Endodermal cell (in vitro differentiated cells): ENCODE measurements around the gene DISP3. TPM values are rescaled to one million over a fixed set of nuclear protein-coding genes. Genes with fewer than 3 reads are reported as not detected.

Experiments used
- DNase-seq: peaks from one replicate; pipeline ENCODE4 v3.0.0-alpha.2; 2017
- H3K27ac ChIP-seq: 2 replicates; pipeline ENCODE4 v1.5.1; 2013; ENCODE audit warnings: mild to moderate bottlenecking, low read depth, low read length, moderate library complexity
- H3K27me3 ChIP-seq: 2 replicates; pipeline ENCODE4 v1.6.1; 2013; ENCODE audit warnings: mild to moderate bottlenecking, low read length, moderate library complexity; ENCODE audit not compliant: insufficient read depth, control insufficient read depth, poor library complexity, severe bottlenecking
- H3K36me3 ChIP-seq: 2 replicates; pipeline ENCODE4 v1.7.0; 2013; ENCODE audit warnings: mild to moderate bottlenecking, low read length, moderate library complexity; ENCODE audit not compliant: control insufficient read depth, insufficient read depth
- H3K4me1 ChIP-seq: one replicate; pipeline ENCODE4 v1.7.0; 2013; ENCODE audit warnings: low read length; ENCODE audit not compliant: control insufficient read depth, insufficient read depth
- H3K4me3 ChIP-seq: 2 replicates; pipeline ENCODE4 v1.5.1; 2013; ENCODE audit warnings: mild to moderate bottlenecking, low read length, moderate library complexity
- H3K9ac ChIP-seq: 2 replicates; pipeline ENCODE4 v1.6.1; 2013; ENCODE audit warnings: mild to moderate bottlenecking, low read length, moderate library complexity; ENCODE audit not compliant: poor library complexity, severe bottlenecking; ENCODE audit errors: extremely low read depth
- H3K9me3 ChIP-seq: 2 replicates; pipeline ENCODE4 v1.6.1; 2013; ENCODE audit warnings: mild to moderate bottlenecking, low read length, moderate library complexity; ENCODE audit not compliant: control insufficient read depth
- H3K27ac Mint-ChIP-seq: 2 replicates; pipeline ENCODE4 v1.8.0; 2020; ENCODE audit warnings: mixed read lengths
- H3K27me3 Mint-ChIP-seq: 2 replicates; pipeline ENCODE4 v1.8.0; 2021; ENCODE audit warnings: mild to moderate bottlenecking, mixed read lengths; ENCODE audit not compliant: insufficient read depth
- H3K36me3 Mint-ChIP-seq: 2 replicates; pipeline ENCODE4 v1.8.0; 2020; ENCODE audit warnings: low read depth, mixed read lengths
- H3K4me1 Mint-ChIP-seq: 2 replicates; pipeline ENCODE4 v1.8.0; 2020; ENCODE audit warnings: mixed read lengths
- H3K4me3 Mint-ChIP-seq: 2 replicates; pipeline ENCODE4 v1.8.0; 2020; ENCODE audit warnings: mild to moderate bottlenecking, moderate library complexity, mixed read lengths
- H3K9me3 Mint-ChIP-seq: 2 replicates; pipeline ENCODE4 v1.8.0; 2020; ENCODE audit warnings: mild to moderate bottlenecking, mixed read lengths
- CTCF ChIP-seq: fragments of 200-600 bp; sonication (generic); conservative IDR thresholded peaks from 2 replicates; pipeline ENCODE4 v1.5.0; 2021; ENCODE audit warnings: antibody characterized with exemption, mild to moderate bottlenecking
- WGBS, 2 experiments: methylation state at CpG; one replicate each; pipeline versions ENCODE4 v1.1.5 to v1.1.7; 2013; ENCODE audit warnings: missing lambda C conversion rate in 2 of 2, mixed read lengths in 1 of 2; ENCODE audit not compliant: insufficient coverage in 1 of 2, insufficient read length in 1 of 2; 5-methylcytosine and 5-hydroxymethylcytosine counted together
- total RNA-seq, 2 donors: library from RNA; stranded (reverse); fragmentation: NEBNext Ultra II Directional in 1 of 2; extraction: Animal tissue kit (Norgen Biotek cat#: 25700) in 1 of 2; gene quantifications; 2 replicates in 1 of 2; 3 replicates in 1 of 2; pipeline ENCODE4 v1.2.1, GENCODE V29; 2021

Gene DISP3
- total RNA-seq, 2 donors from 2014 or later, result 9.6 to 11.6 TPM

- Mint-ChIP-seq H3K4me1 (peaks cover 4% of the 10 kb centered on the region), H3K36me3 (peaks cover 9% of the 10 kb centered on the region), H3K27me3 (no peaks in the 10 kb centered on the region), H3K9me3 (no peaks in the 10 kb centered on the region), H3K4me3 (no peak overlapping the region), H3K27ac (no peak overlapping the region)
- TF ChIP-seq CTCF, result no peak
- H3K4me1 ChIP-seq, result no peaks in the 10 kb centered on the region
- H3K27ac ChIP-seq, result no peak overlapping the region
- no peaks in the 10 kb centered on the region for H3K36me3 ChIP-seq
- H3K27me3 ChIP-seq, result no peaks in the 10 kb centered on the region
- H3K4me3 ChIP-seq, result no peak overlapping the region
- no peak overlapping the region for H3K9ac ChIP-seq
- WGBS, 2 experiments, result 80 to 85% methylated on average over 4 to 9 of the region's 9 CpGs
- DNase-seq, result peak; percentile 31
- no peaks in the 10 kb centered on the region for H3K9me3 ChIP-seq
Measured at GRCh38 chr1:11523746-11524464, 45.0 kb downstream of the DISP3 start.

- Mint-ChIP-seq H3K4me3 (no peak overlapping the region), H3K36me3 (peaks cover 9% of the 10 kb centered on the region), H3K9me3 (no peaks in the 10 kb centered on the region), H3K27ac (no peak overlapping the region), H3K4me1 (peaks cover 4% of the 10 kb centered on the region), H3K27me3 (no peaks in the 10 kb centered on the region)
- no peak overlapping the region for H3K4me3 ChIP-seq
- no peak for DNase-seq
- no peaks in the 10 kb centered on the region for H3K9me3 ChIP-seq
- no peak overlapping the region for H3K9ac ChIP-seq
- H3K27ac ChIP-seq, result no peak overlapping the region
- no peak for TF ChIP-seq CTCF
- no peaks in the 10 kb centered on the region for H3K27me3 ChIP-seq
- H3K4me1 ChIP-seq, result no peaks in the 10 kb centered on the region
- no peaks in the 10 kb centered on the region for H3K36me3 ChIP-seq
- WGBS, 2 experiments, result 82 to 96% methylated on average over 4 to 6 of the region's 6 CpGs
Measured at GRCh38 chr1:11524465-11525150, 45.7 kb downstream of the DISP3 start.

- Mint-ChIP-seq H3K36me3 (peaks cover 9% of the 10 kb centered on the region), H3K4me3 (no peak overlapping the region), H3K27me3 (no peaks in the 10 kb centered on the region), H3K9me3 (no peaks in the 10 kb centered on the region), H3K4me1 (peaks cover 4% of the 10 kb centered on the region), H3K27ac (no peak overlapping the region)
- peak; percentile 18 for DNase-seq
- Histone ChIP-seq H3K27ac (no peak overlapping the region), H3K4me3 (no peak overlapping the region), H3K27me3 (no peaks in the 10 kb centered on the region), H3K9me3 (no peaks in the 10 kb centered on the region), H3K36me3 (no peaks in the 10 kb centered on the region), H3K4me1 (no peaks in the 10 kb centered on the region), H3K9ac (no peak overlapping the region)
- TF ChIP-seq CTCF, result no peak
- 58 to 95% methylated on average over 4 to 8 of the region's 8 CpGs for WGBS, 2 experiments
Measured at GRCh38 chr1:11525151-11525505, 46.2 kb downstream of the DISP3 start.
